Measurements from ENCODE around the gene DLGAP1. TPM values are rescaled to one million over a fixed set of nuclear protein-coding genes. Genes with fewer than 3 reads are reported as not detected.
"Not testable (repeated sequence)": the region's sequence is repeated elsewhere in the genome, so short reads cannot be mapped to it uniquely, and the experiment has no call there.

The DLGAP1 gene
- 0.09 and 0.17 TPM in 2 replicates for polyA plus RNA-seq (2011; rRNA removed)
- 0.18 and 0.30 TPM in 2 replicates for polyA minus RNA-seq (2011; rRNA and poly(A)+ RNA removed)

GRCh38 chr18:4455113-4455811, at the start of gene DLGAP1:
Gene DLGAP1, minus strand, starts transcription at chr18:4455307.
- no peak within 1 kb of the TSS for H3K4me3 ChIP-seq (ENCODE audit: low read depth, low read length)
- TF ChIP-seq CTCF (IDR thresholded peaks at IDR 0.05; ENCODE audit: low read depth, low read length), result no peak
- no peak within 1 kb of the TSS for H3K27ac ChIP-seq (ENCODE audit: low read depth, low read length)
- CTCF ChIA-PET, result no interaction called here
- POLR2A ChIA-PET, result no interaction called here
- DNase-seq (ENCODE audit: low read depth, low spot score), result no peak
- H3K9me3 ChIP-seq (ENCODE audit: control insufficient read depth, insufficient read depth, low read length), result peaks cover 23% of the 10 kb centered on the region
- no peaks in the 10 kb centered on the region for H3K27me3 ChIP-seq (ENCODE audit: control insufficient read depth, insufficient read depth, low read length)

- POLR2A ChIA-PET; H3K4me3 ChIP-seq (ENCODE audit: low read depth, low read length): not testable (repeated sequence)
Observed at GRCh38 chr18:4494703-4495284, 39.7 kb upstream of the DLGAP1 start.

GRCh38 chr18:4468511-4468910, 13.4 kb upstream of the DLGAP1 start:
- CTCF ChIA-PET, result no interaction called here
- Histone ChIP-seq H3K4me3 (ENCODE audit: low read depth, low read length) (no peak overlapping the region), H3K27ac (ENCODE audit: low read depth, low read length) (no peak overlapping the region), H3K9me3 (ENCODE audit: control insufficient read depth, insufficient read depth, low read length) (peaks cover 6% of the 10 kb centered on the region), H3K27me3 (ENCODE audit: control insufficient read depth, insufficient read depth, low read length) (no peaks in the 10 kb centered on the region)
- POLR2A ChIA-PET, result no interaction called here
- no peak for TF ChIP-seq CTCF (IDR thresholded peaks at IDR 0.05; ENCODE audit: low read depth, low read length)
- no peak for DNase-seq (ENCODE audit: low read depth, low spot score)

More at GRCh38 chr18:4494703-4495284, 39.7 kb upstream of the DLGAP1 start:
- DNase-seq (ENCODE audit: low read depth, low spot score); H3K27me3 ChIP-seq (ENCODE audit: control insufficient read depth, insufficient read depth, low read length); CTCF ChIA-PET; H3K27ac ChIP-seq (ENCODE audit: low read depth, low read length); H3K9me3 ChIP-seq (ENCODE audit: control insufficient read depth, insufficient read depth, low read length): not testable (repeated sequence)

GRCh38 chr18:4454537-4455112, 482 bp downstream of the DLGAP1 start:
- no peak overlapping the region for H3K27ac ChIP-seq (ENCODE audit: low read depth, low read length)
- POLR2A ChIA-PET, result no interaction called here
- peaks cover 23% of the 10 kb centered on the region for H3K9me3 ChIP-seq (ENCODE audit: control insufficient read depth, insufficient read depth, low read length)
- TF ChIP-seq CTCF (IDR thresholded peaks at IDR 0.05; ENCODE audit: low read depth, low read length), result no peak
- H3K27me3 ChIP-seq (ENCODE audit: control insufficient read depth, insufficient read depth, low read length), result no peaks in the 10 kb centered on the region
- CTCF ChIA-PET, result no interaction called here
- H3K4me3 ChIP-seq (ENCODE audit: low read depth, low read length), result no peak overlapping the region
- no peak for DNase-seq (ENCODE audit: low read depth, low spot score)

GRCh38 chr18:4453874-4454536, 1.1 kb downstream of the DLGAP1 start:
- TF ChIP-seq CTCF (IDR thresholded peaks at IDR 0.05; ENCODE audit: low read depth, low read length), result no peak
- H3K27ac ChIP-seq (ENCODE audit: low read depth, low read length), result no peak overlapping the region
- H3K27me3 ChIP-seq (ENCODE audit: control insufficient read depth, insufficient read depth, low read length), result no peaks in the 10 kb centered on the region
- no peak overlapping the region for H3K4me3 ChIP-seq (ENCODE audit: low read depth, low read length)
- peaks cover 22% of the 10 kb centered on the region for H3K9me3 ChIP-seq (ENCODE audit: control insufficient read depth, insufficient read depth, low read length)
- ChIA-PET CTCF (no interaction called here), POLR2A (no interaction called here)
- no peak for DNase-seq (ENCODE audit: low read depth, low spot score)

Data from AG04450 (cell line).